Panc1 (cell line): ENCODE results near the gene MEGF6. TPM values are rescaled to one million over a fixed set of nuclear protein-coding genes. Genes with fewer than 3 reads are reported as not detected.

ENCODE experiments used
- ATAC-seq: fragments of 200-7000 bp; cut with Tn5 transposase; 2 replicates; pipeline ENCODE4 v1.9.1; 2020; ENCODE audit warnings: mild to moderate bottlenecking, moderate library complexity
- BruUV-seq: library from RNA; stranded (reverse); fragments of 400-500 nt; replicated peaks from 2 replicates; lab custom pipeline; 2021; lab: Mats Ljungman, UMichigan
- CTCF ChIA-PET: fragments of 300-600 bp; sonication (Branson Sonifier 250); formaldehyde crosslinking; loops from one replicate; lab custom pipeline; 2022; ENCODE audit warnings: antibody characterized with exemption; lab: Charles Lee
- POLR2A ChIA-PET: fragments of 300-600 bp; sonication (Branson Sonifier 250); formaldehyde crosslinking; loops from one replicate; lab custom pipeline; 2022; ENCODE audit warnings: antibody characterized with exemption; lab: Charles Lee
- DNase-seq: peaks from one replicate; pipeline ENCODE4 v3.0.0-alpha.2; 2010; ENCODE audit warnings: low read depth, low spot score
- H3K27ac ChIP-seq: 2 replicates; pipeline ENCODE4 v1.5.1; 2011; ENCODE audit warnings: mild to moderate bottlenecking, low read length, inconsistent platforms
- H3K27me3 ChIP-seq: fragments of 200-500 bp; sonication (Bioruptor generic); 2 replicates; pipeline ENCODE4 v1.6.0; 2014; ENCODE audit warnings: low read length, inconsistent platforms; ENCODE audit not compliant: control insufficient read depth, insufficient read depth
- H3K36me3 ChIP-seq: fragments of 200-500 bp; sonication (Bioruptor generic); 2 replicates; pipeline ENCODE4 v1.5.1; 2014; ENCODE audit warnings: inconsistent platforms, mild to moderate bottlenecking, low read length, moderate library complexity; ENCODE audit not compliant: control insufficient read depth, insufficient read depth
- H3K4me1 ChIP-seq: 2 replicates; pipeline ENCODE4 v1.5.1; 2011; ENCODE audit warnings: inconsistent platforms, mild to moderate bottlenecking, low read length, moderate library complexity; ENCODE audit not compliant: control insufficient read depth, insufficient read depth
- H3K4me3 ChIP-seq, 2 experiments: 2 replicates each; pipeline ENCODE4 v1.5.1; 2011 to 2012; ENCODE audit warnings: low read depth in 2 of 2, low read length in 2 of 2, mild to moderate bottlenecking in 2 of 2, inconsistent platforms in 1 of 2, moderate library complexity in 1 of 2
- H3K9me3 ChIP-seq: fragments of 200-500 bp; sonication (Bioruptor generic); 2 replicates; pipeline ENCODE4 v1.5.1; 2014; ENCODE audit warnings: low read depth, mild to moderate bottlenecking, inconsistent platforms, low read length, moderate library complexity; ENCODE audit not compliant: control insufficient read depth, insufficient read depth
- POLR2AphosphoS5 ChIP-seq: IDR thresholded peaks from 2 replicates; pipeline ENCODE4 v1.6.1; 2012; ENCODE audit warnings: mild to moderate bottlenecking, low read depth, low read length, moderate library complexity
- SIN3A ChIP-seq: IDR thresholded peaks from 2 replicates; pipeline ENCODE4 v1.6.1; 2012; ENCODE audit warnings: low read depth, mild to moderate bottlenecking, low read length, moderate library complexity, borderline replicate concordance; ENCODE audit not compliant: insufficient read depth
- TCF7L2 ChIP-seq: IDR thresholded peaks from 2 replicates; pipeline ENCODE4 v1.6.1; 2011; ENCODE audit warnings: mild to moderate bottlenecking, low read depth, low read length, inconsistent platforms
- in situ Hi-C: cut with HindIII; loops from 2 replicates; pipeline ENCODE4 v1.10.0; 2016; ENCODE audit warnings: low sequenced_read_pairs, low pct_unique_long_range_greater_than_20kb
- intact Hi-C: fragments of 100-400 bp; cut with micrococcal nuclease; formaldehyde crosslinking; loops from one replicate; pipeline ENCODE4 v1.10.0; 2022; ENCODE audit not compliant: unreplicated experiment
- total RNA-seq: library from RNA; stranded (reverse); gene quantifications from one replicate; pipeline ENCODE4 v1.2.1, GENCODE V29; 2021; ENCODE audit not compliant: unreplicated experiment
- TF ChIP-seq, protein P1 (sequence below): fragments of 450-650 bp; IDR thresholded peaks from 2 replicates; pipeline ENCODE4 v1.5.1; 2017; ENCODE audit warnings: mild to moderate bottlenecking
- TF ChIP-seq, protein P2 (sequence below), 2 experiments: IDR thresholded peaks; 2 replicates each; pipeline ENCODE4 v1.6.1; 2011 to 2012; ENCODE audit warnings: low read depth in 2 of 2, control low read depth in 1 of 2, low read length in 1 of 2, mild to moderate bottlenecking in 1 of 2, moderate library complexity in 1 of 2; ENCODE audit not compliant: insufficient read depth in 1 of 2

Gene MEGF6
- total RNA-seq, 1 experiment from 2014 or later, result 32.6 TPM

DNA sequence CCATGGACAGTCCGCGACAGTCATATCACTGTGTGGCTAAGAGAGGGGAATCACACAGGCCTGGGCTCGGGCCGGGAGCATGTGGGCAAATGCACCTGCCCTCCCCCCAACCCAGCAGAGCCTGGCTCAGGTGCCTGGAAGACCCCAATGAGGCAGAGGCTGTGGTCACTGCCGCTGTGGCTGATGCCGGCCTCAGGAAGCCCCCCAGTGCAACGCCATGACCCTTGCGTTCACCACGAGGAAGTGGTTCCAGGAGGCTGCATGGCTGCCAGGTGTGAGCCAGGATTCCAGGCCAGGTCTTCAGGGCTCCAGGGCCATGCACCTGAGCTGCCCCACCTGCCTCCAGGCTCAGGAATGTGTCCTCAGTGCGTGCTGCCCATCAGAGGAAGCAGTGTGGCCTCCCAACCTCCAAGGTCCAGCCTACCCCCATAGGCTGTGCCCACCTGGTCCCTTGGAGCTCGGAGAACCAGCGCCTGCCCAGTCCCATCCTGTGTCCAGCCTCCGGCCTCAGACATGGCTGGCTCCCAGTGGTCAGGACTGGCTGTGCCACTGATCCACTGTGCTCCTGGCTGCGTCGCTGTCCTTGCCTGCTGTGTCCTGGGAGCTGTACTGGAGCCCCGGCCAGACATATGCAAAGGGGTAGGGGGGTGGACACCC is 148.8 kb downstream of the MEGF6 start:
- in situ Hi-C loops (no loop called here), intact Hi-C loops (no loop called here)
- CTCF ChIA-PET, result no interaction called here
- H3K36me3 ChIP-seq, result no peaks in the 10 kb centered on the region
- POLR2A ChIA-PET, result no interaction called here
- H3K4me1 ChIP-seq, result 0 out of 2 replicates have a peak, but pooled peaks cover 4% of the 10 kb centered on the region
- ATAC-seq (no peak), DNase-seq (no peak)
- no peak overlapping the region for H3K27ac ChIP-seq
- H3K4me3 ChIP-seq, result no peak overlapping the region
- TF ChIP-seq, protein P1, sequence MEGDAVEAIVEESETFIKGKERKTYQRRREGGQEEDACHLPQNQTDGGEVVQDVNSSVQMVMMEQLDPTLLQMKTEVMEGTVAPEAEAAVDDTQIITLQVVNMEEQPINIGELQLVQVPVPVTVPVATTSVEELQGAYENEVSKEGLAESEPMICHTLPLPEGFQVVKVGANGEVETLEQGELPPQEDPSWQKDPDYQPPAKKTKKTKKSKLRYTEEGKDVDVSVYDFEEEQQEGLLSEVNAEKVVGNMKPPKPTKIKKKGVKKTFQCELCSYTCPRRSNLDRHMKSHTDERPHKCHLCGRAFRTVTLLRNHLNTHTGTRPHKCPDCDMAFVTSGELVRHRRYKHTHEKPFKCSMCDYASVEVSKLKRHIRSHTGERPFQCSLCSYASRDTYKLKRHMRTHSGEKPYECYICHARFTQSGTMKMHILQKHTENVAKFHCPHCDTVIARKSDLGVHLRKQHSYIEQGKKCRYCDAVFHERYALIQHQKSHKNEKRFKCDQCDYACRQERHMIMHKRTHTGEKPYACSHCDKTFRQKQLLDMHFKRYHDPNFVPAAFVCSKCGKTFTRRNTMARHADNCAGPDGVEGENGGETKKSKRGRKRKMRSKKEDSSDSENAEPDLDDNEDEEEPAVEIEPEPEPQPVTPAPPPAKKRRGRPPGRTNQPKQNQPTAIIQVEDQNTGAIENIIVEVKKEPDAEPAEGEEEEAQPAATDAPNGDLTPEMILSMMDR, result no peak
- TF ChIP-seq TCF7L2, result no peak
- TF ChIP-seq POLR2AphosphoS5, result no peak
- TF ChIP-seq, protein P2, sequence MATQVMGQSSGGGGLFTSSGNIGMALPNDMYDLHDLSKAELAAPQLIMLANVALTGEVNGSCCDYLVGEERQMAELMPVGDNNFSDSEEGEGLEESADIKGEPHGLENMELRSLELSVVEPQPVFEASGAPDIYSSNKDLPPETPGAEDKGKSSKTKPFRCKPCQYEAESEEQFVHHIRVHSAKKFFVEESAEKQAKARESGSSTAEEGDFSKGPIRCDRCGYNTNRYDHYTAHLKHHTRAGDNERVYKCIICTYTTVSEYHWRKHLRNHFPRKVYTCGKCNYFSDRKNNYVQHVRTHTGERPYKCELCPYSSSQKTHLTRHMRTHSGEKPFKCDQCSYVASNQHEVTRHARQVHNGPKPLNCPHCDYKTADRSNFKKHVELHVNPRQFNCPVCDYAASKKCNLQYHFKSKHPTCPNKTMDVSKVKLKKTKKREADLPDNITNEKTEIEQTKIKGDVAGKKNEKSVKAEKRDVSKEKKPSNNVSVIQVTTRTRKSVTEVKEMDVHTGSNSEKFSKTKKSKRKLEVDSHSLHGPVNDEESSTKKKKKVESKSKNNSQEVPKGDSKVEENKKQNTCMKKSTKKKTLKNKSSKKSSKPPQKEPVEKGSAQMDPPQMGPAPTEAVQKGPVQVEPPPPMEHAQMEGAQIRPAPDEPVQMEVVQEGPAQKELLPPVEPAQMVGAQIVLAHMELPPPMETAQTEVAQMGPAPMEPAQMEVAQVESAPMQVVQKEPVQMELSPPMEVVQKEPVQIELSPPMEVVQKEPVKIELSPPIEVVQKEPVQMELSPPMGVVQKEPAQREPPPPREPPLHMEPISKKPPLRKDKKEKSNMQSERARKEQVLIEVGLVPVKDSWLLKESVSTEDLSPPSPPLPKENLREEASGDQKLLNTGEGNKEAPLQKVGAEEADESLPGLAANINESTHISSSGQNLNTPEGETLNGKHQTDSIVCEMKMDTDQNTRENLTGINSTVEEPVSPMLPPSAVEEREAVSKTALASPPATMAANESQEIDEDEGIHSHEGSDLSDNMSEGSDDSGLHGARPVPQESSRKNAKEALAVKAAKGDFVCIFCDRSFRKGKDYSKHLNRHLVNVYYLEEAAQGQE (IDR thresholded peaks at IDR 0.05; ENCODE audit: insufficient read depth in 1 of 2, low read depth in 2 of 2, low read length in 1 of 2), result no peak
- TF ChIP-seq SIN3A, result no peak
- H3K27me3 ChIP-seq, result no peaks in the 10 kb centered on the region
- H3K9me3 ChIP-seq, result no peaks in the 10 kb centered on the region
- no TSS peak for BruUV-seq

DNA sequence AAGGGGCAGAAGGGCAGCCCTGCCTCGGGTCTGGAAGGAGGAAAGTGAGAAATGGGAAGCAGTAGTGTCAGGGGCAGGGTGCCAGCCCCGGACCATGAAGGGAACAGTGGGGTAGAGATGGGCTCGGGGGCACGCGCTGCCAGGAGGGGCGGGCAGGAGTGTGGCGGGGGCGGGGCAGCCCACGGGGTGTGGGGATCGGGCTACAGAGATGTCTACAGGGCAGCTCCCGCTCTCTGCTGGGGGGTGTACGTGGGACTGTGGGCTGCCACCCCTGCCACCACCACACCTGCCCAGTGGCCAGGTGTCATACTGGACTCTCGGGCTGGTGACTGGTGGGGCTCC is 149.4 kb downstream of the MEGF6 start:
- Histone ChIP-seq H3K27me3 (no peaks in the 10 kb centered on the region), H3K4me3 (no peak overlapping the region), H3K9me3 (no peaks in the 10 kb centered on the region), H3K4me1 (0 out of 2 replicates have a peak, but pooled peaks cover 4% of the 10 kb centered on the region), H3K36me3 (no peaks in the 10 kb centered on the region), H3K27ac (no peak overlapping the region)
- CTCF ChIA-PET, result no interaction called here
- ATAC-seq (no peak), DNase-seq (no peak)
- POLR2A ChIA-PET, result no interaction called here
- TF ChIP-seq, protein P2 (IDR thresholded peaks at IDR 0.05; ENCODE audit: insufficient read depth in 1 of 2, low read depth in 2 of 2, low read length in 1 of 2), result no peak
- TF ChIP-seq POLR2AphosphoS5, result no peak
- no TSS peak for BruUV-seq
- intact Hi-C loops (no loop called here), in situ Hi-C loops (no loop called here)
